Adipocyte (in vitro differentiated cells): ENCODE data around the gene HRNR.
A peak's percentile ranks its signal among the peaks of the same experiment; 100 is the strongest.

Experiments
- DNase-seq: peaks from one replicate; pipeline ENCODE4 v3.0.0-alpha.2; 2015; ENCODE audit warnings: low read depth
- H3K27me3 ChIP-seq: replicated peaks from 2 replicates; pipeline ENCODE4 v1.7.0; 2013; ENCODE audit warnings: mild to moderate bottlenecking, low read length, moderate library complexity; ENCODE audit not compliant: control insufficient read depth, insufficient read depth
- H3K36me3 ChIP-seq: 2 replicates; pipeline ENCODE4 v1.7.0; 2013; ENCODE audit warnings: low read length, mild to moderate bottlenecking, moderate library complexity; ENCODE audit not compliant: control insufficient read depth, insufficient read depth, severe bottlenecking
- H3K4me1 ChIP-seq: 2 replicates; pipeline ENCODE4 v1.7.0; 2013; ENCODE audit warnings: mild to moderate bottlenecking, low read length, moderate library complexity; ENCODE audit not compliant: control insufficient read depth, insufficient read depth
- H3K4me3 ChIP-seq: 2 replicates; pipeline ENCODE4 v1.7.0; 2013; ENCODE audit warnings: mild to moderate bottlenecking, low read length, moderate library complexity
- H3K9ac ChIP-seq: 2 replicates; pipeline ENCODE4 v1.7.0; 2013; ENCODE audit warnings: mild to moderate bottlenecking, low read length, moderate library complexity
- H3K9me3 ChIP-seq: 2 replicates; pipeline ENCODE4 v1.7.0; 2013; ENCODE audit warnings: mild to moderate bottlenecking, low read length, moderate library complexity; ENCODE audit not compliant: control insufficient read depth

The HRNR gene

DNA sequence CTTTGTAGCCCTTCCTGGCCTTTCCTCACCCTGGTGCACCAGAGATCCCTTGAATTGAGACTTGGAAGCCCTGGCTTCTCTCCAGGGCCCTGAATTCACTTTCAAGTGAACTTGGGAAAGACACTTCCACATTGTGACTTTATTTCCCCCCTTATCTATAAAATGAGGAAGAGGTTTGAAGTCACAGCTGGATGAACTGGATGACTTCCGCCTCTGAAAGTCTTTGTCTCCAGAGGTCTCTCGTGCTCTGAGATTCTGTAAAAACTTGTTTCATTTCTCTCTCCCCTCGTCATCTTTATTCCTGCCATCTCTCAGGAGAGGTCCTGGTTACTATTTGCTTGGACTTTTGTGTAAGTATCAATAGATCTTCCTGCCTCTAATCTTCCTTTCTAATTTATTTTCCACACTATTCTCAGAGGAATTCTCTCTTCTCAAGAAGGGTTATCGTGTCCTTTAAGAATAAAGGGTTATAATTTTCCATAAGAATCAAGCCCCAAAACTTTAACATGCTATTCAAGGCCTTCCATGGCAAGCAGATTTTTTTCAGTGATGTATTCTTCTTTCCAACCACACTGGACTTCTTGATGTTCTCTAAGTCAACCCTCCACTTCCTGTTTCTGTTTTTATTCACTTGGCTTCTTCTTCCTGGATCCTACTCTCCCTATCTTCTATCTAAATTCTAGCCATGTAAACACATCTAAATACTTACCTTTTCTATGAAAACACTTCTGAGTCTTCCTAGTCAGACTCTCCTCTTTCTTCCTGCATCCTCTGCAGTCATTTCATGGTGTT lies 58.5 kb downstream of the HRNR start:
- Histone ChIP-seq H3K9ac (no peak overlapping the region), H3K27me3 (no peaks in the 10 kb centered on the region), H3K4me1 (peaks cover 32% of the 10 kb centered on the region), H3K4me3 (no peak overlapping the region), H3K9me3 (no peaks in the 10 kb centered on the region), H3K36me3 (no peaks in the 10 kb centered on the region)
- no peak for DNase-seq

DNA sequence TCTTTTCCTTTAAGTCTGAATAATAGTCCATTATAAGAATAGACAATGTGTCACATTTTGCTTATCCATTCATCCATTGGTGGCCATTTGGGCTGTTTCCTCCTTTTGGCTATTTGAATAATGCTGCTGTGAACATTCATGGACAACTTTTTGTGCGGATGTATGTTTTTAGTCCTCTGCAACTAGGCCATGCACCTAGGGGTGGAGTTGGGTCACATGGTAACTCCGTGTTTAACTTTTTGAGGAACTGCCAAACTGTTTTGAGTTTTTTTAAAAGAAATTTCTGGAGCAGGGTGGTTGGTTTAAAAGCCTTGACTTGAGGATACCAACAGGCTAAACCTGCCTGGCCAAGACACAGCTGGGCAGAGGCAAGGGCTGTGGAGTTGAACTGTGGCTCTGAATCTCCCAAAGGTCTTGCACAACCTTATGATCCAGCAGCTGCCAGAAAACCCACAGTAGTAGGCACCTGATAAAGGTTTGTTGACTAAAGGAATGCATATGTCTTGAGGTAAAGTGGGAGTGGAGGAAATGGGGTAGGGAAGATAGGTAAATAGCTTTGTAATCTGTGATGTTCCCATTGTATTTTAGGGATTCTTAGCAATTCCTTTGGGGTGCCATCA lies 59.4 kb downstream of the HRNR start:
- DNase-seq: no peak
- H3K36me3 ChIP-seq: no peaks in the 10 kb centered on the region
- peaks cover 32% of the 10 kb centered on the region for H3K4me1 ChIP-seq
- H3K9ac ChIP-seq: no peak overlapping the region
- H3K9me3 ChIP-seq: no peaks in the 10 kb centered on the region
- H3K4me3 ChIP-seq: no peak overlapping the region
- H3K27me3 ChIP-seq: no peaks in the 10 kb centered on the region

DNA sequence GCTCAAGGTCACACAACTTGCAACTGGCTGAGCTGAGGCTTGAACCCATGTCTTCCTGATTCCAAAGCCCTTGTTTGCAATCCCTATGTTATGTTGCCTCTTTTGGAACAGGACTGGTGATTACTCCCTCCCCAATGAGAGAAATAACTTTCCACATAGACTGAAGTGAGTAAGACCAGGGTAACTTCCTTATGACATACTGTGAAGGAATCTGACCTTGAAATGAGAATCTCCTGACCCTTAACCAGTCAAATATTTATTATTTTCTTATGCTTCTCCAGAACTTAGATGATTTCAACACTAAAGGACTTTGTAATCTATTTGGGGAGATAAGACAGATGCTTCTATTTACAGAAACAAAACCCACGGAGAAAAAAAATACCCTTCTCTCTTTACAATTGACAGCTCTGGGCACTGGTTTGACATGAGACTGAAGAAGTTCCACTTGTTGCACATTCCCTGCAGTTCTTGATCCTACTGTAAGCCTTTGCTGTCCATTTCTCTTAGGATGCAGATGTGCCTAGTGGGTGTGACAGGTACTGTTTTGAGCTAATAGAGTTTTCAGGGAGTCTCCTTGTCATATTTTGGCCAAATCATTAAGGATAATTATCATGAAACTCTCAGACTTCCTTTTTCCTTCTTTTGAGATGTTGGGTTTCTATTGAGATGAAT lies 61.1 kb downstream of the HRNR start:
- no peak overlapping the region for H3K4me3 ChIP-seq
- peaks cover 31% of the 10 kb centered on the region for H3K4me1 ChIP-seq
- peak; percentile 30 for DNase-seq
- no peaks in the 10 kb centered on the region for H3K36me3 ChIP-seq
- no peaks in the 10 kb centered on the region for H3K27me3 ChIP-seq
- no peak overlapping the region for H3K9ac ChIP-seq
- H3K9me3 ChIP-seq: no peaks in the 10 kb centered on the region
